ENCODE data around the gene DDT.
"Not testable (repeated sequence)": the region's sequence is repeated elsewhere in the genome, so short reads cannot be mapped to it uniquely, and the experiment has no call there.

The DDT gene

DNA sequence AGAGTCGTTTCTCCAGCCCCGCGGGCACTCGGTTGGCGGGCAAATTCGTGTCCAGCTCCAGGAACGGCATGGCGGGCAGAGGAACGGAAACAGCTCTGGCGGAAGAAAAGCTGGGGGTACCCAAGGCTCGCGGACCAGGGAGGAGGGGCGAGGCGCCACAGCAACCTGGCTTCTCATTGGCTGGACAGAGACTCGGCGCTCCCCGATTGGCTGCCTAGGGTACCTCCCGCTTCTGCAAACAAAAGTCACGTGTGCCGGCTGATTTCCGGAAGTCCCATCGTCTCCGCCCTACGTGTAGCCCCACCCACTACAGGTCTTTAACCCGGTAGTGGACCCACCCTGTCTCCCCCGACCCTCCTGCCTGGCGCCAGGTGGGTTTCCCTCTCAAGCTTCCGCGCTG, at the start of gene DDT:
TSS of gene DDT (minus strand) at position 97 of the 400 bp plus-strand sequence. CDS start at position 70, 27 bp downstream.
- not testable (repeated sequence) for DNase-seq

DNA sequence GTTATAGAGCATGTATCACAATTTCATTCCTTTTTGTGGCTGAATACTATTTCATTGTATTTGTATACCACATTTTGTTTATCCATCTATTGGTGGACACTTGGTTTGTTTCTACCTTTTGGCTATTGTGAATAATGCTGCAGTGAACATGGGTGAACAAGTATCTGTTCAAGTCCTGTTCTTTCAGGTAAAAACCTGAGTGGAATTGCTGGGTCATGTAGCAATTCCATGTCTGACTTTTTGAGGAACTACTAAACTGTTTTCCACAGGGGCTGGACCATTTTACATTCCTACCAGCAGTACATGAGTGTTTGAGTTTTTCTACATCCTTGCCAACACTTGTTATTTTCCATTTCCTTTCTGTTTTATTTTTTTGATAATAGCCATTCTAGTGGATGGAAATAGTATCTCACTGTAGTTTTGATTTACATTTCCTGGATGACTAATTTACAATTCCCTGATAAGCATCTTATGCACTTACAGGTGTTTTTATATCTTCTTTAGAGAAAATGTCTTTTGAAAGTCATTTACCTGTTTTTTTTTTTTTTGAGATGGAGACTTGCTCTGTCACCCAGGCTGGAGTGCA, 49.1 kb upstream of the DDT start:
- no peak for DNase-seq

DNA sequence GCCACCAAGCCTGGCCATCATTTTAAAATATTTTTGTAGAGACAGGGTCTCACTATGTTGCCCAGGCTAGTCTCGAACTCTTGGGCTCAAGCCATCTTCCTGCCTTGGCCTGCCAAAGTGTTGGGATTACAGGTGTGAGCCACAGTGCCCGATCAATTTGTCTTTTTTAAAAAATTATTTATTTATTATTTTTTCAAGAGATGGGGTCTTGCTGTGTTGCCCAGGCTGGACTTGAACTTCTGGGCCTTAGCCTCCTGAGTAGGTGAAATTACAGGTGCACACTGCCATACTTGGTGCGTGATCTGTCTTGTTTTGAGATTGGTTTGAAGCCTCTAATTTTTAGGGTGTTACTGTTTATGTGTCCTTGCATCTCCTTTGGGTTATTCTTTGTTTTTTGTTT, 47.1 kb upstream of the DDT start:
- DNase-seq = no peak

DNA sequence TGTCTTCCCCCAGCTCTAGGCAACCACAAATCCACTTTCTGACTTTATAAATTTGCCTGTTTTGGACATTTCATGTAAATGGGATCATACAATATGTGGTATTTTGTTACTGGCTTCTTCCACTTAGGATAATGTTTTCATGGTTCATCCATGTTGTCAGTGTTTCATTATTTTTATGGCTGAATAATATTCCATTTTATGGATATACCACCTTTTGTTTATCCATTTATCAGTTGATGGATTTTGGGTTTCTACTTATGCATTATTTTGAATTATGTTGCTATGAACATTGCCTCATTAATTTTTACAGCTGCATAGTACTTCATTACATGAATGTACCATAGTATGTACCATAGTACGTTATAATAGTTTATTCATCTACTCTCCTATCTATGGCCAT, 41.9 kb upstream of the DDT start:
- no peak for DNase-seq

DNA sequence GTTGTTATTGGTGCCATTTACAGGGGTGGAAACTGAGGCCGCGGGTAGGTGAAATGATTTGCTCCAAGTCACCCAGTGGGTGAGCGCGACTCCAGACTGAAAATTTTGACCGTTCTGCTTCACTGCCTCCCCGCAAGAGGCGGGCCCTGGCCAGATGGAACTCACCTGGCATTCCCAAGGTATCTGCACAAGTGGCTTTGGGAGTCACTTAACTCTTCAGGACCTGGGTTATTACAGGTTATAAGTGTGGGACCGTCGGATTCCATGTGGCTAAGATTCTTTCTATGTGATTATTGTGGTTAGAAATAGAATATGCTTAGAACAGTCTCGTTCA, 37.5 kb upstream of the DDT start:
- no peak for DNase-seq

DNA sequence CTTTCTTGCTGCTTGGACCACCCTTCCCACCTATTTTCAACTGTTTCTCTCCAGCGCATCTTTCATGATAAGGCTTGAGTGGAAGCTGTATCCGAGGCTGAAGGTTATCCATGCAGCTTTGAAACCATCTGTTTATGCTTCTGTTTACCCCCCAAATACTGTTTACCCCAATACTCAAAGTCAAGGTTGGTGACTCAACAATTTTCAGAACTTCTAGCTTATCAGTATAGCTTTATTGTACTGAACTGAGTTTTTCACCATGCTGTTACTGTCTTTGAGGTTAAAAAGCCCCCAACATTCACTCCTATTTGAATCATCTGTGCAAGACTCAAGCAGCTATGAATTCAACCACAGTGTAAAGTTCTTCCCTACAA, 35.8 kb upstream of the DDT start:
- DNase-seq = no peak

DNA sequence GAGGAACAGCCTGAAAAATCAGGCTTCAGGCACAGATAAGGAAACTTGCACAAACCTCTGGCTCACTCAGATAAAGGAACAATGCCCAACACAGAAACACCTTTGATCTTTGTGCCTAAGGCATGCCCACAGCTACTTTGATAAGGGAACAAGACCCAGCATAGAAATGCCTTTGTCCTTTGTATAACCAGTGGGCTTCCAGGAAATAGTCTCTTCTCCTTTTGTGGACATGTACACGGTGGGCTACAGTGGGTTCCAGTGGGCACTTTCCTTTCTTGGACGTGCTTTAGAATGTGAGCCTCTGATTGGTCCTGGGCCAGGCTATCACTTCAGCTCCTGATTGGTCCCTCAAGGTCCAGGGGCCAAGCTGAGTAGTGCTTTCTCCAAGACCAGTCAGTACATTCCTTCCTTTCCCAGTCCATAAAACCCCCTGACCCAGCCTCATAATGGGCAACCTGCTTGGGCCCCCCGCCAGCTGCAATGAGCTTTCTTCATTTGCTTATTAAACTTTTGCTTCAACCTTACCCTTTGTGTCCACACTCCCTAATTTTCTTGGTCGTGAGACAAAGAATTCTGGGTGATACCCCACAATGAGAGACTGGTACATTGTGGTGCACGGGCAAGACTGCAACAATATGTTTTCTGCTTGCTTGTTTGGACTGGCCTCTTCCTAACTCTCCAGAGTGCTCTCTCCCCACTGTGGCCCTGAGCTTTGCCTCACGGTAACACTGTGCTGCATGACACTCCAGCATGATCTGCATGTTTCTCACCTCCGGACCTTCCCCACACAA, 35.2 kb upstream of the DDT start:
- DNase-seq = no peak

DNA sequence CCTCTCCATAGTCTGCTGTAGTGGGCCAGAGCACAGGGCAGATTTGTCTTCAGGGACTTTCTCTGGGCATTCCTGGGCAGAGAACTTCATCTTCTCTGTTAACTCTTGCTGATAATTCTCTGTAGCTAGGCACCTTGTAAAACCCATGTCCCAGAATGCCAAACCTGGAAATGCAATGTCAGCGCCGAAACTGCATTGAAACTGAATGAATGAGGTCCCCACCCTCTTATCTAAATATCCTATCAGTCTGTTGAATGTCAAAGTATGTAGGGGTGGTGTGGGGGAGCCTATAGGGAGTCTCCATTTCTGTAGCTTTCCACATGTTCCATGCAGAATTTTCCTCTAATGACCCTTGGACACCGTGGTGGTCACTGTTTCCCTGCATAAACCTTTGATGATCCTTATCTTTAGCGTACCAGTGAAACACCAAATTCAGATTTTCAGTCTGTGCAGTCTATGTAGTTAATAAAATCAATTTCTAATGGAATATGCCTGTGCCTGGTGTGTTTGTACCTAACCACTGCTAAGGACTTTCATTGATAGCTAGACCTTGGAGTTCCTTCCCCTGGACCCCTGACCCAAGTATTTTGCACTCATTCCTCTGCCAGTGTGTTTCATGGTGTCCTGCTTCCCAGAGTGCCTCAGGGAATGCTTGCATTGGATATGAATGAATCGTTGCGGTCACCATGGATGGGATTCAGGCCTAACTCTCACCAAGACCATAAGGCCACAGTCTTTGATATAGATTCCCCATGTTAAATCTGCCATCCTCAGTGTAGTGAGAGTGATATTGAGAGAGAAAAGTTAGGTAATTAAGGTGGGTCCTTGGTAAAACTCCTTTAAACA, 34.4 kb upstream of the DDT start:
- no peak for DNase-seq

DNA sequence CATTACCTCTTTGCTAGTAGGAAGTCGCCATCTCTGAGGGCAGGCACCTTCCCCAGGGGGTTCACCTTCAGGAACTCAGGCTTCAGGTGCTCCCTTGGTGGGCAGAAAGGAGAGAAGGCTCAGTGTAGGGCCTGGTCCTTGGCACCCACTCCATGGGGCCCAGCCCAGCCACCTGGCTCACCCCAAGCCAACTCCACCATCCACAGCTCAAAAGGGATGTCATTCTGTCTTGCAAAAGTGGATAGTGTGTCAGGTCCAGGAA, 33.7 kb upstream of the DDT start:
- no peak for DNase-seq

DNA sequence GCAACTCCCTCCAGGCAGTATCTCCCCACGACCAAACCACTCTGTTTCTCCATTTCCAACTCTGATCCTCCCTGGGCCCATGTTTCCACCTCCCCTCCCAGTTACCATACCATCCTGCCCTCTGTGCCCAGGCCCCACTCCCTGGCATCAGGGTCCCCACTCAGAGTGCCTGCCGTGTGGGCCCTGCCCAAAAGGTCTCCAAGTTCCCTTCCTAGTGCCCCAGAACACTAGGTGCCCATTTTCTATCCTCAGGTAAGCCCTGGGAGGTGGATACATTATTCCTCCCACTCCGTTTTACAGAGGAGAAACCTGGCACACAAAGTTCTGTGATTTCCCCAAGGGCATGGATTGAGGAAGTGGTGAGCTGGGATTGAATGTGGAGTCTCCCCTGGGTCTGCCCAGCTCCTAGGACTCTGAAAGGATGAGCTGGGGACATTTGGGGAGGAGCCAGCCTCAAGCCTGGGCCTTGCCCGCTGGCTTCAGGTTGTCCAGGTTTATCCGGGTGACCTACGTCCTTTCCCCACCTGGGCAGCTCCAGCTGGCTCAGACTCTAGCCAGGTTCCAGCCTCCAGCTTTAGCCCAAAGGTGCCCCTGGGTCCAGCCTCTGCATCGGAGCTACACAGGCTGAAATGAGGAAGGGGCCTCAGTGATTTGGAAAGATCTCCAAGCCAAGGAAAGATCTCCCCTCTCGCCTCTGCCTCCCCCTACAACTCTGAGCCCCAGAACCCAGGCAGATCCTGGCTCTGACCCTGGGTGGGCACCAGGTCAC, 33.2 kb upstream of the DDT start:
- no peak for DNase-seq

DNA sequence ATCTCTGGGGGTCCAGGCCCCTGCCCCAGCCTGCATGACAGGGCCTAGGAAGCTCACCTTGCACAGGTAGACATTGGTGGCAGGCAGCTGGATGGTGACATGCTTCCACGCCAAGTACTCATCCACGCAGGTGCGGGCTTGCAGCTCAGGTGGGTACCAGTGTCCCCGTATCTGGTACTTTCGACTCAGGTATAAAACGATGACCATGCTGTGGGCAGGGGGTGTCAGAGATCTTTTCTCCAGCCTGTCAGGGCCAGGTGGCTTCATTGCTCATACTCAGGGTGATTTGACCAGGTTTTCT, 32.6 kb upstream of the DDT start:
- DNase-seq = no peak

DNA sequence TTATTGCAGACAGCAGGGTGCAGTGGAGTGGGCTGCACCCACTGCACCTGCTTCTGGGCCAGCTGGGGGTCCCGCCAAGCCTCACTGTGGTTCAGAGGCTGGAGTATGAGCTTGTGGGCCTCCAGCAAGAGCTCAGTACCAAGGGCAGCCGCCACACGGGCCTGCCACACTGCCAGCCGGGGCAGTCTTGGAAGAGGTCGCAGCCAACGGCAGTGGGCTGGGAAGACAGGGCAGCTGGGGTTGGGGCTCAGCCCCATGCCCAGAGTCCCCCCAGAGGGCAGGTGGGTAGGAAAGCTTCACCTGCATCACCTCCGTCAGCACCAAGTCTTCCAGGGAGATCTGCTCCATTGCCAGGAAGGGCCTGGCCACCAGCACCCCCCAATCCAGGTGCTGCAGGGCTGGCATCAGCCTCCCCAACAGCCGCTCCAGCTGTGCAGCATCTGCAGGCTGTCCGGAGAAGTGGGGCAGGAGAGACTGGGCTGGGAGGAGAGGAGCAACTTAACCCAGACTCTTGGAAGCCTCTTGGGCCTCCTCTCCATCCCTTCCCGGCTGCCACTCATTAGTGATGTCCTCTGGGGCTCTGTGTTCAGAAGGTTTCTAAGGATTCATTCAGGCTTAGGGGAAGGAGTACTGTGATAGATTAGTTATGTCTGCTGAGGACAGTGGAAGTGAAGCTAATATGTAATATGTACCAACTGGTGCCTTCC, 32.1 kb upstream of the DDT start:
- DNase-seq = no peak

DNA sequence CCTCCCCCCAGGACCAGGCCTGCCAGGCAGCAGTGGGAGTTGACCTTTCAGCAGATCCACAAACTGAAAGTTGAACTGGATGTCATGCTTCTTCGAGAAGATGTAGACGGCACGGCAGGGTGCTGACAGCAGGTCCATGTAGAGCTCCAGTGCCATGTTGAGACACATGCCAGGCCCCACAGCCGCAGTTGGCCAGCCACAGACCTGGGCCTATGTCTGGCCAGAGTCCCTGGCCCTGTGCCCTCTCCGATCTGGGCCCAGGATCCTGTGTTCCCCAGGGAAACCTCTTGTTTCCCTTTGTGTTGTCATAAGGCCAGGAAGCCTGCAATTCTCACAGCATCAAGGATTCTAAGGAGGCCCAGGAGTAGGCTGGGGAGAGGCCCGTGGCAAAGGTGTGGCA, 31.0 kb upstream of the DDT start, which contains the start of gene GSTT4:
TSS of gene GSTT4 (minus strand) at position 253 of the 400 bp plus-strand sequence. CDS start at position 156, 97 bp downstream.
- no peak for DNase-seq

DNA sequence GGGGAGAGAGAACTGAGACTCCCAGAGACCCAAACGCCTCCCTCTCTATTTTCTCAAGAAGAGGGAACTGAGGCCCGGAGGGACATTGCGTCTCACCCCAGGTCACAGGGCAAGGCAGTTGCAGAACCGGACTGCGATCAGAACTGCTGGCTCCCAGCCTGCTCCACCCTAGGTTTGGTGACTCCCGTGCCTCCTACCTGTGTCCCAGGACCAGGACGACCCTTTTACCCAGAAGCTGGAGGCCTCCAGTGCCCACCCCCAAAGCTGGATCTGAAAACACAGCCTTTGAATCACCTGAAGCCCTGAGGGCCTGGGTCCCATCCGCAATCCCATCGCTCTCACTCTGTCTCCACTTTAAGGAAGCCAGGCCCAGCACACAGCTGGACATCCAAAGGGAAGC, 29.6 kb upstream of the DDT start:
- no peak for DNase-seq

DNA sequence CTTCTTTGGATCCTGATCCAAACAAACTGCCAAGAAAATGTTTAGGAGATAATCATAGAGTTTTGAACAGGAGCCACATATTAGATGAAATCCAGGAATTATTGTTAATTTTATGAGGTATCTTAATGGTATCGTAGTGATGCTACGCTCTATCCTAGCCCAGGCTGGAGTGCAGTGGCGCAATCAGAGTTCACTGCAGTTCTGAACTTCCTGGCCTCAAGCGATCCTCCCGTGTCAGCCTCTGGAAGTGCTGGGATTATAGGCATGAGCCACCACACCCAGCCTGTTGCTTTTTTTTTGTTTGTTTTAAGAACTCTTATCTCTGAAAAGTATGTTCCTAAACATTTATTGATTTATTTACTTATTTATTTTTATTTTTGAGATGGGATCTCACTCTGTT, 28.6 kb upstream of the DDT start:
- no peak for DNase-seq

DNA sequence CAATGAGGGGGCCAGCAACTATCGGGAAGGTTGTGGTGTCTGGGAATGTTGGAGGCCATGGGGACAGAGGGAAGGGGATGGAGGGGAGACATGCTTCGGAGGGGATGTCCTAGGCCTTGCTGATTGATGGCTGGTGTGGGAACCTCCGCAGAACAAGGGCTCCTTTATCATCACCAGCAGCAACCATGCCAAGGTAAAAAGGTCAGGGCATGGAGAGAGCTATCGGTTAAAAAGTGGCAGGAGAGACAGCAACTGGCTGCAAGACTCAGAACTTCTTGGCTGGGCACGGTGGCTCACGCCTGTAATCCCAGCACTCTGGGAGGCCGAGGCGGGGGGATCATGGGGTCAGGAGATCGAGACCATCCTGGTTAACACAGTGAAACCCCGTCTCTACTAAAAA, 28.0 kb upstream of the DDT start:
- DNase-seq = no peak

DNA sequence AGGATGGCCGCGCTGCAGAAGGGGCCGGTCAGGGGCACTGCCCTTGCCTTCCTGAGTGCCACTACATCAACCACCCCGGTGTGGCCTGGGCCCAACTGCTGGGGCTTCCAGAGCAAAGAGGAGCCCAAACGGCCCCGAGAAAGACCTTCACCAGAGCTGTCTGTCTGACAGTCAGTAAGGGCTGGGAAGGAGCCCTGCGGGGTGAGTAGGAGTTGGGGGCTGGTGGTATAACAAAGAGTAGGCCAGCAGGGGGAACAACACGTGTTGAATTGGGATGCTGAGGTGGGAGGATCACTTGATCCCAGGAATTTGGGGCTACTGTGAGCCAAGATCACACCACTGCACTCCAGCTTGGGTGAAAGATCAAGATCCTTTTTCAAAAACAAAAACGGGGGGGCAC, 27.1 kb upstream of the DDT start:
- DNase-seq = no peak

DNA sequence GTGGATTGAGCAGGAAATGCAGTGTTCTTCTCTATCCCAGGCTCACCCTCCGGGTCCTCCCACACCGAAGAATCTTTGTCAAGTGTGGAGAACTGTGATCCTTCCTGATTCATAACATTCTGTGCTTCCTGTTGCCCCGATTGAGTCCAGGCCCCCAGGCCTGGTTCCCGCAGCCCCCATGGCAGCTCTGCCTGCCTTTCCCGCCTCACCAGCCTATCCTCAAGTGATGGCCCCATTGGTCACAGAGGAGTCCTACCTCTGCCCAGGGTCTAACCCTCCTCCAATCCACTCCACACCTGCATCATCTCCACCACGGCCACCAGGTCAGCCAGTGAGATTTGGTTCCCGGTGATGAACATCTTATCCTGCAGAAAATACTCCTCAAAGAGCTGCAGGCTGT, 25.5 kb upstream of the DDT start:
- not testable (repeated sequence) for DNase-seq

DNA sequence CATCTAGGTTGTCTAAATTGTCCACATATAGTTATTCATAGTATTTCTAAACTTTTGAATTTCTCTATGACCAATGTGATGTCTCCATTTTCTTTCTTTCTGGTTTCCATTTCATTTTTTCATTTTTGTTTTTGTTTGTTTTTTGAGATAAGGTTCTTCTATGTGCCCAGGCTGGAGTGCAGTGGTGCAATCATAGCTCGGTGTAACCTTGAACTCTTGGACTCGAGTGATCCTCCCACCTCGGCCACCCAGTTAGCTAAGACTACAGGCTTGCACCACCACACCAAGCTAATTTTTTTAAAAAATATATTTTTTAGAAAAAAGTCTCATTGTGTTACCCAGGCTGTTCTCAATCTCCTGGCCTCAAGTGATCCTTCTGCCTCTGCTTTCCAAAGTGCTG, 22.9 kb upstream of the DDT start:
- no peak for DNase-seq

DNA sequence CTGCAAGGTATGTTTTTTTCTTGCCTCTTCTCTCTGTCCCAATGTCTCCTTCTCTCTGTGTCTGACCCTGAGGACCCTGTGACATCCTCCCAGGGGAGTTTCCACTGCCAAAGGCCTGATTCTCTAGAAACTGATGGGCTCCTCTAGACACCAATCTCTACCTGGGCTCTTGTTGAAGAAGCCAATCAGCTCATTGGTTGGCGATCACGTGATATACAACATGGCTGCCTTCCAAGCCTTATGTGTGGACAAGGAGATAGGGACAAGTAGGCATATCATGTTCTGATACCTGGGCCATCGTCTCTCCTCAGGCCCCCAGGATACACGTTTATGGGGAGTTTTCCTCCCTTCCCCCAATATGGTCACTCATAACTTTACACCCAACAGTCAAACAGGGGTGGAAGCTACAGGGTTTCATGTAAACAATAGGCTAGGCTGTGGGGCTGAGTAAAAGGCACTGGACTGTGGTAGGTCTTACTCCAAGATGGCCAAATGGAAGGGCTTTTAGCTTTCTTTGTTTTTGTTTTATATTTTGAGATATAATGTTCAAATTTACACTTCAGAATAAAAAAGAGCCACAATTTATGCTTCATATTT, 19.4 kb upstream of the DDT start:
- not testable (repeated sequence) for DNase-seq

DNA sequence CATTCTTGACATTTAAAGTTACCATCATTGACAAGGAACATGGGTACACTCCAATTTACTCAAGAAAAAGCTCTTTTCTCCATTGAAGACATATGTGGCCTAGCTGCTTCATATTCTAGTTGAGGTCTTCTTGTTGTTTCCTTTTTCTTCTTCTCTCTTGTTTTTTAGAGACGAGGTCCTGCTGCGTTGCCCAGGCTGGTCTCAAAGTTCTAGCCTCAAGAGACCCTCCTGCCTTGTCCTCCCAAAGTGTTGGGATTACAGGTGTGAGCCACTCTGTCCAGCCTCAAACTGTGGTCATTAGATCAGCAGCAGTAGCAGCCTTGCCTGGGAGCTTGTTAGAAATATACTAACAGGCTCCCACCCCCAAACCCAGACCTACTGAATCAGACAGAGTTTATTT, 18.8 kb upstream of the DDT start:
- not testable (repeated sequence) for DNase-seq

DNA sequence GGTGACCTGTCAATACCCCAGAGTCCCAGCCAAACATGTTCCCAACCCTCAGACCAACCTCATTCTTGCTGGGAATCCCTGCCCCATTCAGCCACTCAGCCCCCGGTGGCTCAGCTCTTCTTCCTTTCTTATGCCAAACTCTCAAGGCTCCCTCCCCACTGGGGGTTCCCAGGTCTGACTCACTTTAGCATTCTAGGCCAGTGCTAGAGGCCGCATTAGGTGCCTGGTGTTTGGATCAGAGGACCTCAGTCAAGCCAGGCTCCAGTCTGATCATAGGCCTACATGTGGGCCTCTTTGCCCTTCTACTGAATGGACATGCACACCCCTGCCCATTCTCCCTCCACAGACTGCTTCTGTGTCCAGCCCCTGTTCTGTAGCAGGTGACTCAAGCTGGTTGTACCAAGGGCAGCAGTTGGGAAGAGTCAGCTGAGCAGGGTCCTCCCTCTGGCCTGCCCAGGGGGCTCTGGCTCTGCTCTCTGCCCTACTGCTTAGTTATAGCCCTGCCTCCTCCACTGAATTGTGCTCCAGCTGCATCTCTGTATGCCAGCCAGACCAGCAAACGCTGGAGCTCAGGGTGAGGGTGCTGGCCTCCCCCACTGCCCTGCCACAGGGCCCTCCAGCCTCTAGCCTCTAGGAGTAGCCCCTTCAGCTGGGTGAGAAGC, 15.5 kb upstream of the DDT start:
- not testable (repeated sequence) for DNase-seq

Measured in NCI-H524 treated with DMSO at 0.1 percent for 48 hours (cell line).